Tibial artery (tissue), 4 donors: ENCODE results near the gene ZSCAN20.

ENCODE experiments used
- DNase-seq, 2 donors: peaks; one replicate each; pipeline ENCODE4 v3.0.0-alpha.2; 2019
- H3K27ac ChIP-seq, 2 donors: fragments of 200-600 bp; sonication (generic) in 1 of 2; 1 replicate in 1 of 2; 2 replicates in 1 of 2; pipeline ENCODE4 v1.5.1; 2018 to 2019; ENCODE audit warnings: mild to moderate bottlenecking in 1 of 2
- H3K27me3 ChIP-seq, 2 donors: fragments of 200-600 bp; sonication (generic) in 1 of 2; one replicate each; pipeline versions ENCODE4 v1.5.1 to v1.6.0; 2016 to 2019
- H3K36me3 ChIP-seq, 3 donors: fragments of 200-600 bp; sonication (generic) in 2 of 3; one replicate each; pipeline ENCODE4 v1.5.1; 2016 to 2019; ENCODE audit warnings: mild to moderate bottlenecking in 2 of 3
- H3K4me1 ChIP-seq, 4 donors: fragments of 200-600 bp; sonication (generic) in 2 of 4; 1 replicate in 3 of 4; 2 replicates in 1 of 4; pipeline ENCODE4 v1.5.1; 2016 to 2019
- H3K4me3 ChIP-seq, 2 donors: fragments of 200-600 bp; sonication (generic) in 1 of 2; 1 replicate in 1 of 2; 2 replicates in 1 of 2; pipeline ENCODE4 v1.5.1; 2018 to 2019; ENCODE audit warnings: mild to moderate bottlenecking in 2 of 2
- H3K9me3 ChIP-seq, 3 donors: fragments of 200-600 bp; sonication (generic) in 1 of 3; one replicate each; pipeline ENCODE4 v1.5.1; 2016 to 2019
- CTCF ChIP-seq, 2 experiments: fragments of 200-600 bp in 1 of 2; fragments of 450-650 bp in 1 of 2; IDR thresholded peaks; one replicate each; pipeline ENCODE4 v1.5.1; 2017 to 2019; ENCODE audit warnings: antibody characterized with exemption in 2 of 2, mild to moderate bottlenecking in 1 of 2, moderate library complexity in 1 of 2
- intact Hi-C: fragments of 100-400 bp; cut with DNase I; formaldehyde crosslinking; loops from one replicate; pipeline ENCODE4 v1.15.0; 2023; ENCODE audit warnings: low total_unique reads

The ZSCAN20 gene

GRCh38 chr1:33512226-33513011, 40.0 kb downstream of the ZSCAN20 start:
- intact Hi-C loops = no loop called here
- no peaks in the 10 kb centered on the region for H3K36me3 ChIP-seq
- no peak for DNase-seq

GRCh38 chr1:33515112-33515511, 42.7 kb downstream of the ZSCAN20 start:
- intact Hi-C loops = no loop called here
- Histone ChIP-seq H3K4me1 (no peaks in the 10 kb centered on the region), H3K27me3 (no peaks in the 10 kb centered on the region), H3K27ac (no peak overlapping the region), H3K4me3 (no peak overlapping the region), H3K9me3 (no peaks in the 10 kb centered on the region), H3K36me3 (no peaks in the 10 kb centered on the region)
- no peak for DNase-seq
- TF ChIP-seq CTCF (IDR thresholded peaks at IDR 0.05) = no peak

More at GRCh38 chr1:33512226-33513011, 40.0 kb downstream of the ZSCAN20 start:
- no peak for TF ChIP-seq CTCF (IDR thresholded peaks at IDR 0.05)
- no peaks in the 10 kb centered on the region for H3K4me1 ChIP-seq
- no peak overlapping the region for H3K27ac ChIP-seq
- H3K9me3 ChIP-seq = no peaks in the 10 kb centered on the region
- no peak overlapping the region for H3K4me3 ChIP-seq
- no peaks in the 10 kb centered on the region for H3K27me3 ChIP-seq

GRCh38 chr1:33515607-33516006, 43.2 kb downstream of the ZSCAN20 start:
- H3K27ac ChIP-seq = no peak overlapping the region

GRCh38 chr1:33516428-33516827, 44.0 kb downstream of the ZSCAN20 start:
- Histone ChIP-seq H3K36me3 (no peaks in the 10 kb centered on the region), H3K4me1 (no peaks in the 10 kb centered on the region), H3K9me3 (no peaks in the 10 kb centered on the region), H3K27me3 (no peaks in the 10 kb centered on the region), H3K27ac (no peak overlapping the region), H3K4me3 (no peak overlapping the region)
- no peak for TF ChIP-seq CTCF (IDR thresholded peaks at IDR 0.05)
- intact Hi-C loops = no loop called here
- no peak for DNase-seq

More at GRCh38 chr1:33515607-33516006, 43.2 kb downstream of the ZSCAN20 start:
- Histone ChIP-seq H3K4me3 (no peak overlapping the region), H3K36me3 (no peaks in the 10 kb centered on the region), H3K4me1 (no peaks in the 10 kb centered on the region), H3K9me3 (no peaks in the 10 kb centered on the region), H3K27me3 (no peaks in the 10 kb centered on the region)
- no peak for TF ChIP-seq CTCF (IDR thresholded peaks at IDR 0.05)
- intact Hi-C loops = no loop called here
- no peak for DNase-seq

- no peak overlapping the region for H3K27ac ChIP-seq
- TF ChIP-seq CTCF (IDR thresholded peaks at IDR 0.05) = no peak
These were observed 44.6 kb downstream of the ZSCAN20 start for GRCh38 chr1:33516891-33517567.

More at GRCh38 chr1:33516891-33517567, 44.6 kb downstream of the ZSCAN20 start:
- Histone ChIP-seq H3K9me3 (no peaks in the 10 kb centered on the region), H3K4me3 (no peak overlapping the region), H3K27me3 (peaks cover 0 to 2% of the 10 kb centered on the region in 2 donors), H3K36me3 (no peaks in the 10 kb centered on the region), H3K4me1 (no peaks in the 10 kb centered on the region)
- intact Hi-C loops = no loop called here
- DNase-seq = no peak
